ENCODE measurements around the gene ARL17A.
"Not testable (repeated sequence)": the region's sequence is repeated elsewhere in the genome, so short reads cannot be mapped to it uniquely, and the experiment has no call there.

Gene ARL17A

DNA sequence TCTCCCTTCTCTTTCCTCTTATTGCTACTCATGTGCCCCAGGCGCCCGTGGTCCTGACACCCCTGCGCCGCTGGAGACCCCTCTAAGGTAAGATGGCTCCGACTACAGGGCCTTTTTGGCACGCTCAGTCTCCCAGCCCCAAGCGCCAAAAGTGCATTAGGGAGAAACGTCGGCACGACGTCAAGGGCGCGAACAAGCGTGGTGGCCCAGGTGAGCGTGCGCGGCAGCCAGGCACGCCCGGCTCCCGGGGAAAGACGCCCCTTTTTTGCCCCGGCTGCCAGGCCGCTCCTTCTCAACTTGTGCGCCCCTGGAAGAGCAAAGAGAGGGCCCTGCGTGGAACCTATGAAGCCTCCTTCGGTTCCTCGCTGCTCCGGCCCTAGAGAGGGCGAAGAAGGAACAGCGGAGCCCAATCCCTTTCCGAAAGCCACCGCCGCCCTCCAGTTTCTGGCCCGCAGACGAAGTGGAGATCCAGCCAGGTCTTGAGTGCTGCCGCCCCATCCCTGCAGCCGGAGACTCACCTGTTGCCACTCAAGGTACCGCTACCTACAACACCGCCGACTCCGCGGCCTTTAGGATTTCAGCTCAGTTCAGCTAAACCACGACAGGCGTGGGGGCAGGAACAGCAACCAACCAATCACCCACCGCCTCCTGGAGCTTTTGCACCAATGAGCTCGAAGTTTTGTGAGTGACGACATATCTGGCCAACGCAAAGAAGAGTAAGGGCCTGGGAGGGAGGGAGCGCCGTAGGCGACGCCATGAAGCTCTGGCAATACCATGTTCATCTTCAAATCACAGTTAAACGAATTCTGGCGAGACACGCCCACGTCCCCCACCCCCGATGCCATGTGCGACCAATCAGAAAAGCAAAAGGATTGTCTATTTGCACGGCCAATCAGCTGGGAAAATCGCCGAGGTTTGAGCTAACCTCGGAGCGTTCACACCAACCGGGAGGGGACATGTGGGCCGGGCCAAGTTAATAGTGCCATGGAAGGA is at the start of gene ARL17A:
TSS of gene ARL17A (minus strand) at position 609 of the 993 bp plus-strand sequence. CDS start 3,369 bp downstream, outside the sequence.
- POLR2A ChIA-PET; CTCF ChIA-PET; DNase-seq (ENCODE audit: extremely low spot score): not testable (repeated sequence)

DNA sequence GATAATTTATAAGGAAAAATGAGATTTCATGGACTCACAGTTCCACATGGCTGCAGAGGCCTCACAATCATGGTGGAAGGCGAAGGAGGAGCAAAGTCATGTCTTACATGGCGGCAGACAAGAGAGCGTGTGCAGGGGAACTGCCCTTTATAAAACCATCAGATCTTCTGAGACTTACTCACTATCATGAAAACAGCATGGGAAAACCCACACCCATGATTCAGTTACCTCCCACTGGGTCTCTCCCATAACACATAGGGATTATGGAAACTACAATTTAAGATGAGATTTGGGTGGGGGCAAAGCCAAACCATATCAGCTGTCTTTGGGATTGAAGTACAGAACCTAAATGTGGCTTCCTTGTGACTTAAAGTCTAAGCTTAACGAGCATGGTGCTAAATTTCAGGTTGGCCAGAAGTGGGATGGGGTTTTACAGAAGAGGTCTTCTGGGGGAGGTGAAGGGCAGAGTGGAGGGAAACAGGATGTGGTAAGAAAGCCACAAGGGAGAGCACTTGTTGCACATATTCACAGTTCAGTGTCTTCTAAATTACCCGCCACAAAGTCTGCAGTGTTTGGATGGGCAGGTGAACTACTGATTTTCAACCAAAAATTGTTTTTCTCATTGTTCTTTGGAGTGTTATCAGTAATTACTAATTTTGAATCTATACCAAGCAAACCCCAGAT is 49.4 kb upstream of the ARL17A start:
- CTCF ChIA-PET; DNase-seq (ENCODE audit: extremely low spot score); POLR2A ChIA-PET: not testable (repeated sequence)

DNA sequence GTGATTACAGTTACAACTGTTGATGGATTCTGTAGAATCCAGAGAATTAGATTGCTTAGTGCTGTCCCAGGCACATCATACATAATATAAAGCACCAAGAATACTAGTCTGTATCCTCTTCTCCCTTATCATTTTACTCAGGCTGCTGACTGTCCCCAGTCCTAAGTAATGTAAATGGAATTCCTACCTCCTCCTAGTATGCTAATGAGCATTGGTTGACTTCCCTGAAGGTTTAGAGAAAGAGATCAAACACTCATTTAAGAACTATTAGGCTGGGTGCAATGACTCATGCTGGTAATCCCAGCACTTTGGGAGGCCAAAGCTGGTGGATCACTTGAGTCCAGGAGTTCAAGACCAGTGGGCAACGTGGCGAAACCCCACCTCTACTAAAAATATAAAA is 48.0 kb upstream of the ARL17A start:
- CTCF ChIA-PET; POLR2A ChIA-PET; DNase-seq (ENCODE audit: extremely low spot score): not testable (repeated sequence)

DNA sequence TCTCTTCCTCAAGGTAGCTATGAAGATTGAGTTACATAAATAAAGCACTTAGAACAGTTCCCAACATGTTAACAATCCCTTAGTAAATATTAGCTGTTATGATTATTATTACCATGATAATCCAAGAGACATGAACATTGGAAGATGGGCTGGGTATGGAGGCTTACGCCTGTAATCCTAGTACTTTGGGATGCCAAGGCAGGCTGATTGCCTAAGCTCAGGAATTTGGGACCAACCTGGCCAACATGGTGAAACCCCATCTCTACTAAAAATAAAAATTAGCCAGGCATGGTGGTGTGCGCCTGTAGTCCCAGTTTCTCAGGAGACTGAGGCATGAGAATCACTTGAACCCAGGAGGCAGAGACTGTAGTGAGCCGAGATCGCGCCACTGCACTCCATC is 45.2 kb upstream of the ARL17A start:
- CTCF ChIA-PET; POLR2A ChIA-PET; DNase-seq (ENCODE audit: extremely low spot score): not testable (repeated sequence)

DNA sequence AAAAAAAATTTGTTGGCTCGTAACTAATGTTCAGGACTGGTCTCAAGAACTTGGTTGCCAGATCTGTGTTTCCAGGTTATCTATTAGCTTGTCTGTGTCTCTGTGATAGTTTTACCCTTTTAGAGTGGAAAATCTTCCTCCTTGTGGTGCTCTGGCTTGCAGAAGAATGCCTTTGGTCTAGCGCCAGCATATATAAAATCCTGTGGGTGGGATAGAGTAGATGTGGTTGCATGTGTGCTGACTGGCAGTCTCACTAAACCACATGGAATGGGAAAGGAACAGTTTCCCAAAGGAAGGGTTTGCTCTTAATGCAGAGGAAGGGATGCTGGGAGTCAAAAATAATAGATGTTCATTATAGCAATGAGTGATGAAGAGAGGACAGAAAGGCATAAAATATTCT is 44.3 kb upstream of the ARL17A start:
- CTCF ChIA-PET; DNase-seq (ENCODE audit: extremely low spot score); POLR2A ChIA-PET: not testable (repeated sequence)

DNA sequence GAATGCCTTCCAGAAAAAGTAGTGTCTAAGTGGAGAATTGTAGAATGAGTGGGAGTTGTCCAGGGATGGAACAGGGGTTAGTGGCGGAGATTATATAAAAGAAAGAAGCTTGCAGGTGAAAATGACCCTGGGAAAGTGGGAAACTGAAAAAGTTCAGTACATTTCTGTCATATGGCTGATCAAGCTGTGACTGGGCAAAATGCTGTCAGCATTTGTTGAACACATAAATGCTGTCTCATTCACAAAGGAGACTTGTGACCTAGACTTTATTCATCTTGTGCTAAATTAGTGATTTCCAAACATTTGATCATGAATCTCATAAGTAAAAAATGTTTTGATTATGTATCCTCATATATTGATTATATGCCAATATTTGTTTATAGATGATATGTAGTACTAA is 39.5 kb upstream of the ARL17A start:
- DNase-seq (ENCODE audit: extremely low spot score); CTCF ChIA-PET; POLR2A ChIA-PET: not testable (repeated sequence)

DNA sequence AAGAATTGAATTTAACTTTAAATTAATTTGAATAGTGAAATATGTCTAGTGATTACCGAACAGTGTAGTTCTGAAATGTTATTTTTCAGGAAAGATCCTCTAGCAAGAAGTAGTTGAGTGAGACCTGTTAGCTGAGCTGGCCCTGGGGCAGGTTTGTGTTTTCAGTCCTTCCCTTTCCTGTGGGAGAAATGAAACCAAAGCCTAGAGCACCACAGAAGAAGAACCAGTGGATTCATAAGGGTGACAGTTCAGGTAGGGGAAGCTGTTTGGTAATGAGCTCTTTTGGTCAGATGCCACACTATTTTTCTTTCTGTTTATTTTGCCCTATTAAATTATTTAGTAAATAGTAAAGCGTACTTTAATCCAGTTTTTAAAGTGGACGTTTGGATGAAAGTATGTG is 37.6 kb upstream of the ARL17A start:
- CTCF ChIA-PET; POLR2A ChIA-PET; DNase-seq (ENCODE audit: extremely low spot score): not testable (repeated sequence)

DNA sequence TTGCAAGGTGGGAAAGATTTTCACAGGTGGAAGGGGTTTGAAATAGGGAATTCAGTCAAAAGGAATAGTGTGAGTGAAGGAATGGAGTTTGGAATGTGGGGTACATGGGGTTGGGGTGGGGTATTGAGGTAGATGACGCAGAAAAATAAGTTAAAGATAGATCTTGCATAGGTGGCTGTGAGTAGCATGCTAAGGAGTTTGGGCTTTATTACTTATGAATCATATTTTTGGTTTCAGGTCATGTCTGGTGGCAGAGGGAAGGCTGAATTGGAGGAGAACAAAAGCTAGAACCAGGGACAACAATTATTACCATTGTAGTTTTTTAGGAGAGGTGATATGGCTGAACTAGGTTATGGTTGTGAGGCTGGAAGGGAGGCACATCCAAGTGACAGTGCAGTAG is 34.4 kb upstream of the ARL17A start:
- DNase-seq (ENCODE audit: extremely low spot score); CTCF ChIA-PET; POLR2A ChIA-PET: not testable (repeated sequence)

DNA sequence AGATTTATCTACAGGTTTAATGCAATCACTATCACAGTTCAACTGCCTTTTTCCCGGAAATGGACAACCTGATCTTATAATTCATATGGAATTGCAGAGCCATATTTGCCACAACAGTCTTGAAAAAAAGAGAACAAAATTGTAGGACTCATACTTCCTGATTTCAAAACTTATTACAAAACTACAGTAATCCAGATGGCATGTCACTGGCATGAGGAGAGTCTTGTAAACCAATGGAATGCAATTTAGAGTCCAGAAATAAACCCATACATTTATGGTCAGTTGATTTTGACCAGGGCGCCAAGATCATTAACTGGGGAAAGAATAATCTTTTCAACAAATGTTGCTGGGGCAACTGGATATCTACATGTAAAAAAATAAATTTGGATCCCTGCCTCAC is 31.8 kb upstream of the ARL17A start:
- DNase-seq (ENCODE audit: extremely low spot score); POLR2A ChIA-PET; CTCF ChIA-PET: not testable (repeated sequence)

DNA sequence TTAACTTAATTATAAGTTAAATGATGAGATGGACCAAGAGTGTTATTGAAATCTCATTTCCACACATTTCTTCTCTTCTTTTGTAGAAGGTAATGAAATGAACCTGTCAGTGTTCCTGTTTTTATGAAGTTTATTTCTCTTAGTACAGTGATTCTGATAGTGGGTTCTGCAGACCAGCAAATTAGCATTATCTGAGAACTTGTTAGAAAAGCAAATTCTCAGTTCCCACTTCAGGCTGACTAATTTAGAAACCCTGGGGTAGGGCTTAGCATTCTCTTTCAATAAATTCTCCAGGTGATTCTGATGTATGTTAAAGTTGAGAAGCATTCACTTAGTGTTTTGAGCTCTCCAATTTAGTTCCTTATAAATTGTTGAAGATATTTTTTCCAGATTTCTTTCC is 23.6 kb upstream of the ARL17A start:
- DNase-seq (ENCODE audit: extremely low spot score); POLR2A ChIA-PET; CTCF ChIA-PET: not testable (repeated sequence)

DNA sequence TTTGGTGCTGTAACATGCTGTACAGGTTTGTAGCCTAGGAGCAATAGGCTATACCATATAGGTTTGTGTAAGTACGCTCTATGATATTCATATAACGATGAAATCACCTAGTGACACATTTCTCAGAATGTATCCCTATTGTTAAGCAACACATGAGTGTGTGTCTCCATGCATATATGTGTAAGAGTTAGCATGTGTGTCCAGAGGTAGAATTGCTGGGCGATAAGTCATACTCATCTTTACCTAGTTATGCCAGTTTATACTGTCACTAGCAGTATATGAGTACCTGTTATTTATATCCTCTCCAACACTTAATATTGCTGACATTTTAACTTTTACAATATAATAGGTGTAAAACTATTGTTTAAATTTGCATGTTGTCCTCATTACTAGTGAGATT is 21.3 kb upstream of the ARL17A start:
- DNase-seq (ENCODE audit: extremely low spot score); CTCF ChIA-PET; POLR2A ChIA-PET: not testable (repeated sequence)

DNA sequence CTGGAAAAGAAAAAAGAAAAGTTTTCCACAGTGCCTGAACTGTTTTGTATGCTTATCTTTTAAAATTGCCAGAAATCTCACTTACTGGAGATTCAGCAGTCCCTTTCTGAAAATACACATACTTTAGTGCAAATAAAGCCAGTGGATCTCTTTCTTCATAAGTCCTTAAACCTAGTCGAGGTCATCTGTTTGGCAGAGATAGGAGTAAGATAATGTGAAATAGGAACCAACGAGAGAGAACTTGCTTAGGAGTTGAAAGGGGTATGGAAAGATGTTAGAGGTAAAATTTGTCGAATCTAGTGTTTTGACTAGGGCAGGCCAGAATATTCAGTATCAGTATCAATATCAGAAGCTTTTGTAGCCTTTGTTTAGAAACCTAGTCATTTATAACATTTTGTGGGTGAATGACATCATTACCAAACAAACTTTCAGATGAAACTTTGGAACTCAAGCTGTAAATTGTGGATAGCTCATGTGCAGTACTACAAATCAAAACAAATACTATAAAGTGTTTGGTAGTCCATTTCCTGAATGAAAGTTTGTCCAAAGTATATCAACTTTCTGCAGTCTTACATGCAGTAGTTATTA is 18.9 kb upstream of the ARL17A start:
- CTCF ChIA-PET; DNase-seq (ENCODE audit: extremely low spot score); POLR2A ChIA-PET: not testable (repeated sequence)

DNA sequence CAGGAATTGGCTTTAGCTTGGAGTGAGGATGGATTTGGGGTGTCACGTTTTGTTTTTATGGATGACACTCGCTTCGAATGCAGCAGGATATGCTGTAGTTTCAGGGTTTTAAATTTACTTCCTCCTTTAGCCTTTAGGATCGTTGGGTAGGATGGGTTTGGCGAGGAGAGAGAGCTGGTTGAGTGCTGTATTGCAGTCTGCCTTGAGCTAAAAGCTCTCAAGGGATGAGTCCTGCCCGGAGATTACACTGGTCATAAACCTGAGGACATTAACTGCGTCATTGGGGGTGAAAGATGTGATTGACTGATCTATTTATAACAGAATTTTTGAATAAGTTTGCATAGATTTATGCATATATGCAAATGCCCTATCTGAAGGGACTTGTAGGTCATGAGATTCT is 11.8 kb upstream of the ARL17A start:
- DNase-seq (ENCODE audit: extremely low spot score); POLR2A ChIA-PET; CTCF ChIA-PET: not testable (repeated sequence)

DNA sequence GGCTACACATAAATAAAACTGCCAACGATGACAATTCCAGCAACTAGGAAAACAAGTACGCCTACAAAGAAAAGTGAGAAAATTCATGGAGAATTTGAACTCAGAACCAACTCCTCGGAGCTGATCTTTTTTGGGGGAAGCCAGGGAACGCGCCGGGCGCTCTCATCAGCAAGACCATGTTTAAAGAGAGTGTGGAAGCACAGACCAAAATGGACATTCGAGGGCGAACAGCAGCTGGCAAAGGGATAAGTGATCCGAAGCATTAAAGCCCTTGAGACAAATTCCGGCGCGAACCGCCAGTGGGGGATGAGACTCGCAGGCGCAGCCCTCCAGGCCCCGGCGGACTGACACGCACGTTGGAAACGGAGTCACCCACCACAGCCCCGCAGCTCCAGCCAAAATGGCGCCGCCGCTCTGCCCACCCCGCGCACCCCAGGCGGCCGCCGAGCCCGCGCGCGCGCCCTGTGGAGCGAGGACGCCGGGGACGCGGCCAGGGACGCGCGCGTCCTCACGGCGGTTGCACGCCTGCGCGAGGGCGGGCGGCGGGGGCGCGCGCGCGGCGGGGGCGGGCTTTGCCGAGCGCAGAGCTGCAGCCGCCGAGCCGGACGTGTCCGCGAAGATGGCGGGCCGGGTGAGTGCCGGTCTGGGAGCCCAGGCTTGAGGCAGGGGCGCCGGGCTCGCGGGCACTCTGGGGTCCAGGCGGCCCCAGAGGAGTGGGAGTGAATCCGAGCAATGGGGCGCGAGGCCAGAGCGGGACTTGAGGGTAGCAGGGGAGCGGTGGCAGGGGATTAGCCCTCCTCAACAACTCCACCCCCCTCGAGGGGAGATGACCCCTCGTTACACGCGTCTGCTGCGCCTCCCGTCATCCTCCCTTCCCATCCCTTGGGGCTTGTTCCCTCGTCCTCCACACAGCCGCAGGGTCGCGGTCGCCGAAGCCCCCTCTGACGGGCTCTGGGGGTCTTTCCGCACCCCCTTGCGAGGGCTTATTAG is 11.0 kb upstream of the ARL17A start, which contains the start of gene NSF:
TSS of gene NSF (plus strand) at position 513 of the 990 bp plus-strand sequence. CDS start at position 620, 107 bp downstream.
- POLR2A ChIA-PET, CTCF ChIA-PET: not testable (repeated sequence)

DNA sequence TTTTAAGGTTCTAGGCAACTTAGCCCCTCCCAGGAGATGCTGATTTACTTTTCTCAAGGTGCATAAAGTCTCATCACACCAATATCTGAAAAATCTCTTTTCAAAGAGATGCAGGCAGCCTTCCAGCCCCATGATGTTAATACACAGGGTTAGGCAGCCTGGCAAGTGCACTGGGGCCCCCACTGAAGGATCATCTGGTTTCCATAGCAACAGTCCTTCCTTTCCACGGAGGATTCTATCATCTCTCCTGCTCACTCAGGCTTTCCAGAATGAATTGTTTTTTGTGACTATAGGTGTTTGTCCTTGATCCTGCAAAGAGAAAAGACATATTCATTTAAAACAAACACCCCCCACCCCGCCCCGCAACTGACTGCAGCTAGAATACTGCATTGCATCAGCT is 6.0 kb upstream of the ARL17A start:
- CTCF ChIA-PET; DNase-seq (ENCODE audit: extremely low spot score); POLR2A ChIA-PET: not testable (repeated sequence)

More for the DNA sequence above, 11.0 kb upstream of the ARL17A start, which contains the start of gene NSF:
- DNase-seq (ENCODE audit: extremely low spot score): not testable (repeated sequence)

DNA sequence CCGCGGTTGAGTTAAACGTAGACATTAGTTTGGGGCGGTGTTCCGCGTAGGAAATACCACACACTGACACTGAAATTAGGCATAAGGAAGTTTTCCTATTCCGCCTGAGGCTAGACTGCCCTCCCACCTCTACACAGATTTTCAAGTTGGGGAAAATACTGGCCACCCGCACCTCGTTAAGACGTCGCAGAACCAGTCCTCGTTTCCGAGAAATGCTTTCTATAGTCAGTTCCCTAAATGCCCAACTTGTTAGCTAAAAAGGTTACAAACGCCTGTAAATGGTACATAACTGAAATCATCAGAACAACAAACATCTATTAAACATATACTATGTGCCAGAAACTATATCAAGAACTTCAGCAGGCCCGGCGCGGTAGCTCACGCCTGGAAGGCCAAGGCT is 591 bp upstream of the ARL17A start:
- POLR2A ChIA-PET; CTCF ChIA-PET; DNase-seq (ENCODE audit: extremely low spot score): not testable (repeated sequence)

DNA sequence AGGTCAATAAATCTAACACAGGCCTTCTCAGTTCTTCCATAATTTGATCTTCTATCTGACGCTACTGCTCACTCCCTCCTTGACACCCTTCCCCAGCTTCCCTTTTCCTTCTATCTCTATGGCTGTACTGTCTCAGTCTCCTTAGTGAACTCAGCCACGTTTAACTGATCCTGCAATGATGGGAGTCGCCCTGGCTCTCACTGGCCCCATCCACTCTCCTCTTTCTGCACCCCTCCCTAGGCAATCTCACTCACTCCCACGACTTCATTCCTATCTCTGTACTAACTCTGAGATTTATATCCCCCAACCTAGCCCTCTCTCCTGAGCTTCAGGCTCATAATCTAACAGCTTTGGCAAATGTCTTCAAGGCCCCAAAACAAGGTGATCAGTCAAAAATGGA is 7.7 kb downstream of the ARL17A start:
- DNase-seq (ENCODE audit: extremely low spot score); CTCF ChIA-PET; POLR2A ChIA-PET: not testable (repeated sequence)

DNA sequence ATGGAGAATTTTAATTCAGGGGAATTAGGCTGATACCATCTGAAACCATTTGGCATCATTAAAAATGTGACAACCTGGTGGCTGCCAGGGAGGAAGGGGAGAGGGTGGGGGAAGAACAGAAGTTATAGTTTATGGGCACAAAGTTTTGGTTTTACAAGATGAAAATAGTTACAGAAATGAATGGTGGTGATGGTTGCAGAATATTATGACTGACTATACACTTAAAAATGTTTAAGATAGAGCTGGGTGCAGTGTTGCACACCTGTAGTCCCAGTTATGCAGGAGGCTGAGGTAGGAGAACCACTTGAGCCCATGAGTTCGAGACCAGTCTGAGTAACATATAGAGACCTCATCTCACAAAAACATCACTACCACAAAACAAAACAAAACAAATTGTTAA is 12.5 kb downstream of the ARL17A start:
- CTCF ChIA-PET: not testable (repeated sequence)

More for the DNA sequence above, 12.5 kb downstream of the ARL17A start:
- POLR2A ChIA-PET; DNase-seq (ENCODE audit: extremely low spot score): not testable (repeated sequence)

Measured in HEK293T (cell line).